ENCODE data around the gene TRIM75. TPM values are rescaled to one million over a fixed set of nuclear protein-coding genes. Genes with fewer than 3 reads are reported as not detected.

The TRIM75 gene
- polyA plus RNA-seq, 1 of the 3 experiments (the other 2 are of a cell fraction): not detected

DNA sequence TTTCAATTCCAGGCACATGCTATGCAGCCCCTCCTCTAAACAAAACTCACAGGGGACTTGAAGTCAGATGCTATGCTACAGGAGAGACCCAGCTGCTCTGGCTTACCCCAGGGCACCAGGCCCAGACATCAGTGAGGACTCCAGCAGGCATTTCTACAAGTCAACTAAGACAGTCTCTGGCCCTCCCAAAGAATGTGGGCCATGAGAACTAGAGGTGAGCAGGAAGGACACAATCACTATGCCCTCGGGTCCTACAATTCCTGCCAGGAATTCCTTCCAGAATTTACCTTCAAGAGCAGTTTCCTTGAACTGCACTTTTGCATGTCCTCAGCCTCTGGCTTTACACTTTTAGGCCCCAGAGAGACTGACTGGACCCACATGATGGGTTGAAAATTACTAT is 41.6 kb downstream of the TRIM75 start:
- POLR2A ChIA-PET: no interaction called here

DNA sequence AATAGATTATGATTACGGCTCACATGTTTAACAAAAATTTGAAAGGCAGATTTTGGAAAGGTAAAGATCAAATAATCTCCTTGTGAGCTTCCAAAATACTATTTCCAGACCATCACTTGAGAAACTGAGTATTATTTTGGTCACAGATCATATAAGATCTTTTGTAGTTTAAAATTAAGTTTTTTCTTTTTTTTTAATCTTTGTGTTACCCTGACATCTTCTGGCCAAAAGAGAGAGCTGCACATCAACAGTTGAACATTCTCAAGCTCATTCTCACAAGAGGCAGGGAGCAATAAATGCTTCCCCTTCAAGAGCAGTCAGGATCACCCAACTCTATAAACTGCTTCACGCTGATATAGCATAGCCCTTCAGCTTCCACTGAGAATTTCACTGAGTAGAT is 43.1 kb downstream of the TRIM75 start:
- H3K4me2 ChIP-seq: no peak overlapping the region
- no peaks in the 10 kb centered on the region for H3K79me2 ChIP-seq (ENCODE audit: insufficient read depth)
- H3K9me3 ChIP-seq: no peaks in the 10 kb centered on the region
- H3K27me3 ChIP-seq (ENCODE audit: insufficient read depth): no peaks in the 10 kb centered on the region
- no peak overlapping the region for H3K9ac ChIP-seq
- H3F3A ChIP-seq (replicated peaks; ENCODE audit: insufficient read depth): no peaks in the 10 kb centered on the region
- ChIA-PET POLR2A (no interaction called here), CTCF (interaction anchor here (0.5 to 2.1 kb wide), 12 partner anchors 11 to 1831 kb away, joined by 3 to 7 read pairs (median 4); partner anchors contain the start of genes TMEM192 and TRIM75)
- no peak overlapping the region for H3K27ac ChIP-seq (ENCODE audit: low read depth in 2 of 2, low read length in 1 of 2)
- H4K20me1 ChIP-seq (ENCODE audit: insufficient read depth): no peaks in the 10 kb centered on the region
- no peak overlapping the region for H2AFZ ChIP-seq (ENCODE audit: low read depth)
- no peak overlapping the region for H3K4me3 ChIP-seq (ENCODE audit: low read depth in 2 of 2, low read length in 1 of 2)
- DNase-seq: peak; percentile 32
- 87% methylated on average over 2 of the region's 2 CpGs for WGBS (ENCODE audit: low lambda C conversion rate)
- H3K36me3 ChIP-seq (replicated peaks in 1 of 2; ENCODE audit: control insufficient read depth in 1 of 2, insufficient read depth in 2 of 2, low read length in 1 of 2): peaks cover 0 to 10% of the 10 kb centered on the region in 2 experiments
- no peaks in the 10 kb centered on the region for H3K4me1 ChIP-seq (ENCODE audit: control insufficient read depth in 1 of 2, insufficient read depth in 2 of 2, low read depth in 1 of 2, low read length in 1 of 2)
- H3K9me2 ChIP-seq: no peaks in the 10 kb centered on the region
- TF ChIP-seq RFX5 (IDR thresholded peaks at IDR 0.05; ENCODE audit: low read length) (no peak), RAD21 (IDR thresholded peaks at IDR 0.05; ENCODE audit: low read length) (peak; percentile 54), YY1 (IDR thresholded peaks at IDR 0.05; ENCODE audit: low read depth) (no peak), FOXM1 (IDR thresholded peaks at IDR 0.05; ENCODE audit: low read depth) (no peak), MEF2A (IDR thresholded peaks at IDR 0.05; ENCODE audit: borderline replicate concordance, low read depth) (no peak), ELF1 (IDR thresholded peaks at IDR 0.05) (no peak), NFIC (IDR thresholded peaks at IDR 0.05; ENCODE audit: borderline replicate concordance) (no peak), TCF12 (IDR thresholded peaks at IDR 0.05) (no peak), FOSL2 (IDR thresholded peaks at IDR 0.05; ENCODE audit: borderline replicate concordance, low read depth) (no peak)
- TF ChIP-seq, protein P1, sequence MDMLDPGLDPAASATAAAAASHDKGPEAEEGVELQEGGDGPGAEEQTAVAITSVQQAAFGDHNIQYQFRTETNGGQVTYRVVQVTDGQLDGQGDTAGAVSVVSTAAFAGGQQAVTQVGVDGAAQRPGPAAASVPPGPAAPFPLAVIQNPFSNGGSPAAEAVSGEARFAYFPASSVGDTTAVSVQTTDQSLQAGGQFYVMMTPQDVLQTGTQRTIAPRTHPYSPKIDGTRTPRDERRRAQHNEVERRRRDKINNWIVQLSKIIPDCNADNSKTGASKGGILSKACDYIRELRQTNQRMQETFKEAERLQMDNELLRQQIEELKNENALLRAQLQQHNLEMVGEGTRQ (IDR thresholded peaks at IDR 0.05; ENCODE audit: borderline replicate concordance, low read depth, low read length): no peak
- TF ChIP-seq, protein P2, sequence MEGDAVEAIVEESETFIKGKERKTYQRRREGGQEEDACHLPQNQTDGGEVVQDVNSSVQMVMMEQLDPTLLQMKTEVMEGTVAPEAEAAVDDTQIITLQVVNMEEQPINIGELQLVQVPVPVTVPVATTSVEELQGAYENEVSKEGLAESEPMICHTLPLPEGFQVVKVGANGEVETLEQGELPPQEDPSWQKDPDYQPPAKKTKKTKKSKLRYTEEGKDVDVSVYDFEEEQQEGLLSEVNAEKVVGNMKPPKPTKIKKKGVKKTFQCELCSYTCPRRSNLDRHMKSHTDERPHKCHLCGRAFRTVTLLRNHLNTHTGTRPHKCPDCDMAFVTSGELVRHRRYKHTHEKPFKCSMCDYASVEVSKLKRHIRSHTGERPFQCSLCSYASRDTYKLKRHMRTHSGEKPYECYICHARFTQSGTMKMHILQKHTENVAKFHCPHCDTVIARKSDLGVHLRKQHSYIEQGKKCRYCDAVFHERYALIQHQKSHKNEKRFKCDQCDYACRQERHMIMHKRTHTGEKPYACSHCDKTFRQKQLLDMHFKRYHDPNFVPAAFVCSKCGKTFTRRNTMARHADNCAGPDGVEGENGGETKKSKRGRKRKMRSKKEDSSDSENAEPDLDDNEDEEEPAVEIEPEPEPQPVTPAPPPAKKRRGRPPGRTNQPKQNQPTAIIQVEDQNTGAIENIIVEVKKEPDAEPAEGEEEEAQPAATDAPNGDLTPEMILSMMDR (IDR thresholded peaks at IDR 0.05): peak; percentile 74

More for the DNA sequence above, 41.6 kb downstream of the TRIM75 start:
- H3F3A ChIP-seq (replicated peaks; ENCODE audit: insufficient read depth): no peaks in the 10 kb centered on the region
- no peak overlapping the region for H3K27ac ChIP-seq (ENCODE audit: low read depth in 2 of 2, low read length in 1 of 2)
- H3K36me3 ChIP-seq (replicated peaks in 1 of 2; ENCODE audit: control insufficient read depth in 1 of 2, insufficient read depth in 2 of 2, low read length in 1 of 2): peaks cover 0 to under 1% of the 10 kb centered on the region in 2 experiments
- H3K27me3 ChIP-seq (ENCODE audit: insufficient read depth): no peaks in the 10 kb centered on the region
- no peaks in the 10 kb centered on the region for H3K4me1 ChIP-seq (ENCODE audit: control insufficient read depth in 1 of 2, insufficient read depth in 2 of 2, low read depth in 1 of 2, low read length in 1 of 2)
- H3K9me3 ChIP-seq: no peaks in the 10 kb centered on the region
- no peak overlapping the region for H2AFZ ChIP-seq (ENCODE audit: low read depth)
- no peaks in the 10 kb centered on the region for H4K20me1 ChIP-seq (ENCODE audit: insufficient read depth)
- no peak overlapping the region for H3K4me3 ChIP-seq (ENCODE audit: low read depth in 2 of 2, low read length in 1 of 2)
- H3K9ac ChIP-seq: no peak overlapping the region
- H3K9me2 ChIP-seq: no peaks in the 10 kb centered on the region
- TF ChIP-seq TEAD4 (IDR thresholded peaks at IDR 0.05; ENCODE audit: borderline replicate concordance, insufficient read depth) (no peak), CHD2 (IDR thresholded peaks at IDR 0.05; ENCODE audit: low read length, partially characterized antibody) (no peak), FOXM1 (IDR thresholded peaks at IDR 0.05; ENCODE audit: low read depth) (no peak), FOSL2 (IDR thresholded peaks at IDR 0.05; ENCODE audit: borderline replicate concordance, low read depth) (no peak)
- TF ChIP-seq, protein P3, sequence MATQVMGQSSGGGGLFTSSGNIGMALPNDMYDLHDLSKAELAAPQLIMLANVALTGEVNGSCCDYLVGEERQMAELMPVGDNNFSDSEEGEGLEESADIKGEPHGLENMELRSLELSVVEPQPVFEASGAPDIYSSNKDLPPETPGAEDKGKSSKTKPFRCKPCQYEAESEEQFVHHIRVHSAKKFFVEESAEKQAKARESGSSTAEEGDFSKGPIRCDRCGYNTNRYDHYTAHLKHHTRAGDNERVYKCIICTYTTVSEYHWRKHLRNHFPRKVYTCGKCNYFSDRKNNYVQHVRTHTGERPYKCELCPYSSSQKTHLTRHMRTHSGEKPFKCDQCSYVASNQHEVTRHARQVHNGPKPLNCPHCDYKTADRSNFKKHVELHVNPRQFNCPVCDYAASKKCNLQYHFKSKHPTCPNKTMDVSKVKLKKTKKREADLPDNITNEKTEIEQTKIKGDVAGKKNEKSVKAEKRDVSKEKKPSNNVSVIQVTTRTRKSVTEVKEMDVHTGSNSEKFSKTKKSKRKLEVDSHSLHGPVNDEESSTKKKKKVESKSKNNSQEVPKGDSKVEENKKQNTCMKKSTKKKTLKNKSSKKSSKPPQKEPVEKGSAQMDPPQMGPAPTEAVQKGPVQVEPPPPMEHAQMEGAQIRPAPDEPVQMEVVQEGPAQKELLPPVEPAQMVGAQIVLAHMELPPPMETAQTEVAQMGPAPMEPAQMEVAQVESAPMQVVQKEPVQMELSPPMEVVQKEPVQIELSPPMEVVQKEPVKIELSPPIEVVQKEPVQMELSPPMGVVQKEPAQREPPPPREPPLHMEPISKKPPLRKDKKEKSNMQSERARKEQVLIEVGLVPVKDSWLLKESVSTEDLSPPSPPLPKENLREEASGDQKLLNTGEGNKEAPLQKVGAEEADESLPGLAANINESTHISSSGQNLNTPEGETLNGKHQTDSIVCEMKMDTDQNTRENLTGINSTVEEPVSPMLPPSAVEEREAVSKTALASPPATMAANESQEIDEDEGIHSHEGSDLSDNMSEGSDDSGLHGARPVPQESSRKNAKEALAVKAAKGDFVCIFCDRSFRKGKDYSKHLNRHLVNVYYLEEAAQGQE (IDR thresholded peaks at IDR 0.05; ENCODE audit: low read depth, low read length): no peak
- TF ChIP-seq, protein P2 (IDR thresholded peaks at IDR 0.05): no peak
- TF ChIP-seq, protein P4, sequence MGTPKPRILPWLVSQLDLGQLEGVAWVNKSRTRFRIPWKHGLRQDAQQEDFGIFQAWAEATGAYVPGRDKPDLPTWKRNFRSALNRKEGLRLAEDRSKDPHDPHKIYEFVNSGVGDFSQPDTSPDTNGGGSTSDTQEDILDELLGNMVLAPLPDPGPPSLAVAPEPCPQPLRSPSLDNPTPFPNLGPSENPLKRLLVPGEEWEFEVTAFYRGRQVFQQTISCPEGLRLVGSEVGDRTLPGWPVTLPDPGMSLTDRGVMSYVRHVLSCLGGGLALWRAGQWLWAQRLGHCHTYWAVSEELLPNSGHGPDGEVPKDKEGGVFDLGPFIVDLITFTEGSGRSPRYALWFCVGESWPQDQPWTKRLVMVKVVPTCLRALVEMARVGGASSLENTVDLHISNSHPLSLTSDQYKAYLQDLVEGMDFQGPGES (IDR thresholded peaks at IDR 0.05; ENCODE audit: low read depth, low read length): no peak
- no peak for DNase-seq
- no peak overlapping the region for H3K4me2 ChIP-seq
- CTCF ChIA-PET: no interaction called here
- H3K79me2 ChIP-seq (ENCODE audit: insufficient read depth): no peaks in the 10 kb centered on the region
- WGBS (ENCODE audit: low lambda C conversion rate): no CpG with 5 or more reads among the region's 1 CpG

Measured in SK-N-SH (cell line).